GM21360 (cell line): ENCODE results near the gene OTOP2.
"Not testable (repeated sequence)": the region's sequence is repeated elsewhere in the genome, so short reads cannot be mapped to it uniquely, and the experiment has no call there.

Source experiments
- ATAC-seq: cut with Tn5 transposase; IDR thresholded peaks from one replicate; pipeline ENCODE4 v1.9.1; 2021; ENCODE audit warnings: mild to moderate bottlenecking, moderate library complexity; ENCODE audit not compliant: unreplicated experiment

The OTOP2 gene

DNA sequence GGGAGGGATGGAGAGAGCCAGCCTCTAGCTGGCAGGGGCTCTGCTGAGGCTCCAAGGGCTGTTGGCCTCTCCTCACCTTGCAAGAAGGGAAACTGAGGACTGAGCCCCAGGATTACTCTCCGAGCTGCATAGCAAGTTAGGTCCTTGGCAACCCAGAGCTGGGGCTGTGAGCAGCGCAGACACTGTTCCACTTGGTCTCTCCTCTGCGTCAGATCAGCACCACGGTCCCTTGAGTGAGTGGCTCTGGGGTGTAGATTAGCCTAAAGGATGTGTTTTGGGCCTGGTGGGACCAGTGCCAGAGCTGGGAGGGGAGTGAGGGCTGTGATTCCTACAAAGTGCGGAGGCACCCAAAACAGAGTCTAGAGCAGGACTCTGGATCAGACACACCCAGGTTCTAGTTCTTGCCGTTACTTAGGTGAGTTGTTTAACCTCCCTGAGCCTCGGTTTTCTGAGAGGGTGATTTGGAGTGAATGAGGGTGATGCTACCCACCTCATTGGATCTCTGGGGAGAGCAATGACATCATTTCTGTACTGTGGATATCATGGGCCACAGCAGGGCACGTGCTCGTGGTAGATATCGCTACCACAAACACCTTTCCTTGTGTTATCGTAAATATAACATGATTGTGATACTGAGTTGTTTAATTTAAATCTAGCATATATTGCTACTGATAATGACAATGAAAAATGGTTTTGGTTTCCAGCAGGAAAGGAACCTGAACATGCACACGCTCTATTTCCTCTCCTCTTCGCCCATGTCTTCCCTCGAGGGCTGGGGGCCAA lies 22.5 kb upstream of the OTOP2 start:
- ATAC-seq = no peak

DNA sequence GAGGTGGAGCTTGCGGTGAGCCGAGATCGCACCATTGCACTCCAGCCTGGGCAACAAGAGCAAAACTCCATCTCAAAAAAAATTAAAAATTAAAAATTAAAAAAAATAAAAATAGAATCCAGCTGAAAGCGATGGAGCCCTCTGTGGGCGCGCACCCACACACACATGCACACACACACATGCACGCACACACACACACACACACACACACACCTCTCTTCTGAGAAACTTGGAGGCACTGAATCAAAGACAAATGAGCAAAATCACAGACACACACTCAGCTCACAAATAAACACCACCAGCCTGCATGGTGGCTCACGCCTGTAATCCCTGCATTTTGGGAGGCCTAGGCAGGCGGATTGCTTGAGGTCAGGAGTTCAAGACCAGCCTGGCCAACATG lies 21.0 kb upstream of the OTOP2 start:
- no peak for ATAC-seq

DNA sequence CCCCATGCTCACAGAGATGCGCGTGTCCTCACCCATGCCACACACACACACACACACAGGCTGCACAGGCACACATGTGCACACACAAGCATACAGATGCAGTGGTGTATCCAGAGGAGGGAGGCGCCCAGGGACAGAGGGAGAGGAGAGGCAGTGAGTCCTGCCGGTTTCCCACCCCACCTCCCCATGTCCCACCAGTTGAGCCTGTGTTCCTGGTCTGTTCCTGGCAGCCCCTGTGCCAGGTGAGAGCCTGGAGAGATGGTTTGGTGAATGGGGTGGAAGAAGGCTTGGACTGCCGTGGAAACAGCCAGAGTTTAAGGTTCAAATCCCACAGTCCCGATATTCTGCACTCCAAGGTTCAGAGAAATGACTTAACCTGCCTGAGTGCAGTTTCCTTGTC lies 20.4 kb upstream of the OTOP2 start:
- ATAC-seq = no peak

DNA sequence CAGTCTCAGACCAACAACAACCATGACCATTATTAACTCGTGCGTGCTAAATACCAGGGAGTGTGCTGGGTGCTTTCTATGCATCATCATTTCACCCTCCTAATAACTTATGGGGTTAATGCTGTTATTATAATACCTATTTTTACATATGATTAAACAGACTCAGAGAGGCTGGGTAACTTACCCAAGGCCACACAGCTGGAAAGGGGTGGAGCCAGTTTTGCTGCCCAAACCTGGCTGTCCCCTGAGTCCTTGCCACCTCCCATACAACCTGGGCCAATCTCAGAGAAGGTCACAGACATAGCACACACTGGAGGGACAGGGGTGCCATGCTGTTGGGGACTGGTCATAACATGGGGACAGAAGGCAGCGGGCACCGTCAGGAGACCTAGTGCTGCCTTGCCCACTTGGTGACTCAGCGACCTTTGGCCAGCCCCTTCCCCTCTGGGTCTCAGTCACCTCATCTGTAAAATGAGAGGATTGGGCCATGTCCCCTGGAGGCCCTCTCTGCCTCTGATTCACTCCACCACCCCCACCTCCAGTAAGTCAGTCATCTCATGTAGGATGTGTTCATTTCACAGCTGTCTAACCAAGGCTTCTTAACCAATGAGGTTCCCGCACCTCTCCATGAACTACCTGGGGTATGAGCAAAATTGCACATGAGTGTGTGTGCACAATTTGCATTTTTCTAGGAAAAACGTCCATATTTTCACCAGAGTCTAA lies 19.2 kb upstream of the OTOP2 start:
- no peak for ATAC-seq

DNA sequence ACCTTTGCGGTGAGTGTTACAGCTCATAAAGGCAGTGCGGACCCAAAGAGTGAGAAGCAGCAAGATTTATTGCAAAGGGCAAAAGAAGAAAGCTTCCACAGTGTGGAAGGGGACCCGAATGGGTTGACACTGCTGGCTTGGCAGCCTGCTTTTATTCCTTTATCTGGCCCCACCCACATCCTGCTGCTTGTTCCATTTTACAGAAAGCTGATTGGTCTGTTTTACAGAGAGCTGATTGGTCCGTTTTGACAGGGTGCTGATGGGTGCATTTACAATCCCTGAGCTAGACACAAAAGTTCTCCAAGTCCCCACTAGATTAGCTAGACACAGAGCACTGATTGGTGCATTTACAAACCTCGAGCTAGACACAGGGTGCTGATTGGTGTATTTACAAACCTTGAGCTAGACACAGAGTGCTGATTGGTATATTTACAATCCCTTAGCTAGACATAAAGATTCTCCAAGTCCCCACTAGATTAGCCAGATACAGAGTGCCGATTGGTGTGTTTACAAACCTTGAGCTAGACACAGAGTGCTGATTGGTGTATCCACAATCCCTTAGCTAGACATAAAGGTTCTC lies 17.8 kb upstream of the OTOP2 start:
- ATAC-seq = not testable (repeated sequence)

DNA sequence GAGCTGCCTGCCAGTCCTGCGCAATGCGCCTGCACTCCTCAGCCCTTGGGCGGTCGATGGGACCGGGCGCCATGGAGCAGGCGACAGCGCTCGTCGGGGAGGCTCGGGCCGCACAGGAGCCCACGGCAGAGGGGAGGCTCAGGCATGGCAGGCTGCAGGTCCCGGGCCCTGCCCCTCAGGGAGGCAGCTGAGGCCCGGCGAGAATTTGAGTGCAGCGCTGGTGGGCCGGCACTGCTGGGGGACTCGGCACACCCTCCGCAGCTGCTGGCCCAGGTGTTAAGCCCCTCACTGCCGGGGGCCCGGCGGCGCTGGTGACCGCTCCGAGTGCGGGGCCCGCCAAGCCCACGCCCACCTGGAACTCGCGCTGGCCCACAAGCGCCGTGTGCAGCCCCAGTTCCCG lies 17.1 kb upstream of the OTOP2 start:
- ATAC-seq = no peak

DNA sequence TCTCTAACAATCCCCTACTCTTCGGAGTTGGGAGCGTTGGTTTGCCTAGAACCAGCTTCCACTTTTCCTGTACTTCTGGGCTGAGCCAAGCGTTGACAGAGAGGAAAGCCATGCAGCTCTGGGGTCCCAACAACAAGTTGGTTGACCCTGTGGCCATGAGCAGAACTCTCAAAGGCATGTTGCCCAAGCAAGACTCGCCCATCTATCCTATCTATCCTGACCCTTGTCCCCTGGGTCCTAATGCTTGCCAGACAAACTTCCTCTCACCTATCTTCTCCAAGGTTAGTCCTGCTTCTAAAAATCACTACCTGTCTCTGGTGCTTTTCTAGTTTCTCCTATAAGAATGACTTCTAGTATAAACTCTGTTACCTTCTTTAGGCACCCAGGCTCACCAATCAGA lies 15.0 kb upstream of the OTOP2 start:
- not testable (repeated sequence) for ATAC-seq

DNA sequence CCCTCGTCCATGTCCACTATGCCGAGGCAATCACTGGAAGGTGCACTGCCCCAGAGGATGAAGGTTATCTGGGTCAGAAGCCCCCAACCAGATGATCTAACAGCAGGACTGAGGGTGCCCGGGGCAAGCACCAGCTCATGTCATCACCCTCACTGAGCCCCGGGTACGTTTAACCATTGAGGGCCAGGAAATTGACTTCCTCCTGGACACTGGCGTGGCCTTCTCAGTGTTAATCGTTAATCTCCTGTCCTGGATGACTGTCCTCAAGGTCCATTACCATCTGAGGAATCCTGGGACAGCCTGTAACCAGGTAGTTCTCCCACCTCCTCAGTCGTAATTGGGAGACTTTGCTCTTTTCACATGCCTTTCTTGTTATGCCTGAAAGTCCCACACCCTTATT lies 12.7 kb upstream of the OTOP2 start:
- ATAC-seq = not testable (repeated sequence)

DNA sequence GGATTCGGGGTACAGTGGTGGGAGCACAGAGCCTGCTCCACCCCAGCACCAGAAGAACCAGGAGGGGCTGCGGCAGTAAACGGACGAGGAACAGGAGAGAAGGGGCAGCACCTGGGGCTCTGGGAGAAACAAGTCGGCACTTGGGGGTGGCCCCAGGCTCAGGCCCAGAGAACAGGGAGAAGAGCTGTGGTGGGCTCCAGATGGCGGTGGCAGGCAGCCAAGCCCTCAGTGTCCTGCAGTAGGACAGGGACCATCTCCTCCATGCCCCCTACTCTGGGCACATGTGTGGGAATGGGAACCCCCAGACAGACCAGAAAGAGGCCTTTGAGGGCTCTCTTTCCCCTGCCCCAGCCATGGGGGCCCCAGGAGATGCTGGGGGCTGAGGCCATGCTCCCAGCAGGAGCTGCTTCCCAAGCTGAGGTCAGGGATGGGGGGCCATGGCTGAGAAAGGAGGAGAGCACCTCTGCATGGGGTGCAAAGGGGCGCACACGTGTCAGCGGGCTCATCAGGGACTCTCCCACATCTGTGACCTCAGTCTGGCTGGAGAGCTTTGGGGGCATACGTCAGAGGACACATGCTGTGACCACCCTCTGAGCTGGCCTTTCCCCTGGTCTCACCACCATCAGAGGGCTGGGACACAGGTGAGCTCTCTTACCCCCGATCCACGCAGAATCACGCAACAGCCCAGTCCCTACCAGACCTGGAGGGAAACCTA lies 7.8 kb upstream of the OTOP2 start:
- no peak for ATAC-seq

DNA sequence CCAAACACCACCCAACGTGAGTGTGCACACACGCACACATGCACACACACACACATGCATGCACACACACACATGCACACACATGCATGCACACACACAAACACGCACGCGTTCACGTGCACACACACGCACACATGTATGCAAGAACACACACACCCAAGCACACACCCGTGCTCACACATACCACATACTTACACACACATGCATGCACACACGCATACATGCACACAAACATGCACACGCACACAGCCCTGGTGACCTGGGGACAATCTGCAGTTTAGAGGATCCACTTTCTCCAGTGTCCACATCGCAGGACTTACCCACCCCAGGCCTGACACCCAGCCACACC lies 7.2 kb upstream of the OTOP2 start:
- no peak for ATAC-seq

DNA sequence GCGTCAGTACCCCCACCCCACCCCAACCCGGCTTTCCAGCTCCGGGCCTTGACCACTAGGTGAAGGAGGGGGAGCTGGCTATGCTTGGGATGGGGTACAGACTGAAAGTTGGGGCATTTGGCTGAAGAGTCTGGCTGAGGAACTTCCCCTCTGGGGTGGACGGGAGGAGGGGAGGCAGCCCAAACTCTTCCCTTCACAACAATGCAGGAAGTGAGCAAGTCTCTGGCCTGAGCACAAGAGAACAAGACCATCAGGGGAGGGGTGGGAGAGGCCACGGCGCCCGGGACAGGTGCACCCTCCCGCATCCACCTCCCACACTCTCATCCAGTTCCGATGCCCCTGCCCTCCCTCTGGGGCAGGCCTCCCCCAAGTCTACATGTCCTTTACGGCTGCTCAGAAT lies 6.6 kb upstream of the OTOP2 start:
- no peak for ATAC-seq

DNA sequence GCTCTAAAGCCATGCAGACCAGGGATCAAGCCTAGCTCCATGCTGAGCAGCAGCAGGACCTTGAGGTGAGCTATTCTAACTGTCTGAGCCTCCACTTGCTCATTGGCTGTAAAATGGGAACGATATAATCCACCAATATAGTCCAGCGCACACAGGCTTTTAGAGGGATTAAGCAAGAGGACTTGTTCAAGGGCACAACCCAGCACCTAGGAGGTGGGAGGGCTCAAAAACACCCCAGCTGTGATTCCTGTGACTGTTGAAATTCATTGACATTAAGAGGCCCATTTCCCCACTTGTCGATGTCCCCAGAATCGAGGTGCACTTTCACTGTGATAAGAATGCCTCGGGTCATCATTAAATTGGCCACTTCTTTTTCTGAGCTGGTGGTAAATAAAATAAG lies 5.2 kb upstream of the OTOP2 start:
- ATAC-seq = no peak

DNA sequence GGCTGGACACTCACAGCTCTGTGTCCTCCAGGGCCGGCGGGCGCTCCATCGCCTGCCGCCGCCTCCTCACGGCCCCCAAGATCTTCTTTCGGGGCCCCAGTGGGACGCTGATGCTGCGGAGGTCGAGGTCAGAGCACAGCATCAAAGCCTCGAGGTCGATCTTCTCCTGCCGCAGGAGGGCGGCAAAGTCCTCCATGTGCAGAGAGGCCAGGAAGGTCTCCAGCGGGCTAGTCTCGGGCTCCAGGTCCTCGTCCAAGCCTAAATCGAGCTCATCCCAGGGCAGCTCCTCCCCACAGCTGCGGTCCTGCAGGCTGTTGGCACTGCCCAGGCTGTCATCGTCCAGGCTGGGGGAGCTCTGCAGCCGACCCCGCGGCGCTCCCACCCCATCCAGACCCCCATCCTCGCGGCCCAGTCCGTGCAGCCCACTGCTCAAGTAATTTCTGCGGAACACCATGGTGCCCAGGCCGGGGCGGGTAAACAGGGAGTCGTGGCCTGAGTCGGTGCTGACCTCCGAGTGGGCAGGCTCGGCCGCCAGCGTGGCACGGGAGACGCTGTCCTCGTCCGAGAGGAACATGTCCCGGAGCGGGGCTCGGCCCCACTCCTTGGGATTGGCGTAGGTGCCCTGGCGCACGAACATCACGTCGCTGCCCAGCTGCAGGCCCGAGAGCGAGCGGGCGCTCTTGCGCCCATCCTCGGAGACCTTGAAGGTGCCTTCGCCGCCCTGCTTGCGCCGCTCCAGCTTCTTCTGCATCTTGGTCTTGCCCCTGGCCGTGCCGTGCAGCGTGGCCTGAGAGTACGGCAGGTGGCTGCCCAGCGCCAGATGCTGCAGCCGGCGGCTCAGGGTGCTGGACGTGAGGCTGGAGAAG lies 4.4 kb upstream of the OTOP2 start:
- ATAC-seq = no peak

DNA sequence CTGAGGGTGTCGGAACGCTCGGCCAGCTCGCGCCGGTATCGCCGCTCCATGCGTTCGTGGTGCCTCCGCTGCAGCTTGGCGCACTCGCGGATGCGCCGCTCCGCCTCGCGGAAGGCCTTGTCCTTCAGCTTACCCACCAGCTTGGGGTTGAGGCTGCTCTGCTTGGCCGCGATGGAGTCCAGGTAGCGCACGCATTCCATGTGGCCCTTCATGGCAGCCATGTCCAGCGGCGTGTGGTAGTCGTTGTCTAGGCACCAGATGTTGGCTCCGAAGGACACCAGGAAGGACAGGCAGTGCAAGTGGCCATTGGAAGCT lies 3.8 kb upstream of the OTOP2 start:
- ATAC-seq = no peak

DNA sequence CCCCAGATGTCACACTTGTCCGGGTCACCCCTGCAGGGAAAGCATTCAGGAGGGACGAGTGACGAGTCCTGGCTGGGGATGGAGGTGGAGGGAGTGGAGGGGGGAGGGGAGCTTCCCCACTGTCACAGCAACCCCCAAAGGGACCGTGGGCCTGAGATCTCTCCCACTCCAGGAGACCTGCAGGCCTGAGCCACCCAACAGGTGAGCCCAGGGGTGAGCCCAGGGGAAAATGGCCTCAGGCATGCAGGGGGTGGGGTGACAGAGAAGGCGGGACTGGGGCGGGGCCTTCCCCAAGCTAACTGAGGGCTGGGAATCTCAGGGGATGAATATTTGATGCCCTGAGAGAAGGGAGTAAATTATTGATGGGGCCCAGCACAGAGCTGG lies 3.4 kb upstream of the OTOP2 start:
- no peak for ATAC-seq

DNA sequence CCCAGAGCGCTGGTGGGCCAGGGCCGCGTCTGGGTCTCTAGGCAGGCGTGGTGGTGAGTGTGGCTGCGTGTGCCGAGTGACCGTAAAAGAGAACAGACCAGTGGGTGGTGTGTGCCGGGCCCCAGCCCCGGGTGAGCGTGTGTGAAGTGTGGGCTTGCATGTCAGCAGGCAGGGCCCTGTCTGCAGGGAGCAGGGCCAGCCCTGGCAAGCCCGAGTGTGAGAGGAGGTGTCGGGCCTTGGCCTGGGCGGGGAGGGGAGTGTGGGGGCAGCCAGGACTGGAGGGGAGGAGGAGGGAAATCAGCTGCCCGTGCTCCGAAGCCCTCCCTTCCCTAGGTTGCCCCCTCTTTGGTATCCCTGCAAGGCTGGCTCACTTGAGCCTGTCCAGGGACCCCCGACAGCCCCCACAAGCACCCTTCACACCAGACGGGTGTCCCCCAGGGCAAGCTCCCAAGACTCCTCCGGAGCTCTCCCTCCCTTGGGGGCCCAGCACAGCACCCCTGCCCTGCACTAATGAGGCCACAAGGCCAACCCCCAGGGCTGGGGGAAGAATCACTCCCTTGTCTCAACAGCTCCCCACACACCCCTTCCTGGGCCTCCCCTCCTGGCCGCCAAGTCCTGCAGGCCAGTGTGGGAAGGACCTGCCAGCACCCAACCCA lies 2.9 kb upstream of the OTOP2 start:
- no peak for ATAC-seq

DNA sequence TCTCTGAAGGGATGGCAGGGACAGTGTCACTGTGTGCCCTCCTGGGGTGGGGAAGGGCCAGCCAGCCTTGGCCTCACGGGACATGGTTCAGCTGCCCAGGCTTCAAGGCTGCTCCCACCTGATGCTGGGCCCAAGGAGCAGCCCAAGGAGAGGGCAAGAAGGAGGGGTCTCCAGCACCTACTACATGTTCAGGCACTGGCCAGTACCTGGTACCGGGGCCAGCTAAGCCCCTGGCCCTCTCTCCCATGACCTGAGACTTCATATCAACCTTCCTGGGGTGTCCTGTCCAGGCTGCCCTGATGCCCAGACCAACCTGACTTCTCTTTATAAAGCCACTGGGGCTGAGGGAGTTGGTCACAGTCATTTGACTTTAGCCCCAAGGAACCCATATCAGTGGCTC lies 2.3 kb upstream of the OTOP2 start:
- ATAC-seq = no peak

DNA sequence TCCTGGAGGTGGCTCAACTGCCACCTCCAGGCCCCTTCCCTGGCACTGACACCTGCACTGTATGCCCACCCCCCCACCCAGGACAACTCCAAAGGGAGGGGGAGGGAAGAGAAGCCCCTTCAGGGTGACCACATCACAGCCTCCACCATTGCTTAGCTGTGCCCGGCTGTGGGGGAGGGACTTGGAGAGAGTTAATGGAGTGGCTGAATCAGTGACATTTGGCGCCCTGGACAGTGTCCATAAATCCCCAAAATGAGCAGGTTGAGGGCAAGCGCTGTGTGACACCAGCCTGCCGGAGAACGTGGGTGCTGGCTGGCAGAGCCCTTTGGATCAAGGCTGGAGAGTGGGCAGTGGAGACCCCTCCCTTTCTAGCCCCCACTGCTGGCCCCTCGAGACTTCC lies 1.9 kb upstream of the OTOP2 start:
- ATAC-seq = no peak

DNA sequence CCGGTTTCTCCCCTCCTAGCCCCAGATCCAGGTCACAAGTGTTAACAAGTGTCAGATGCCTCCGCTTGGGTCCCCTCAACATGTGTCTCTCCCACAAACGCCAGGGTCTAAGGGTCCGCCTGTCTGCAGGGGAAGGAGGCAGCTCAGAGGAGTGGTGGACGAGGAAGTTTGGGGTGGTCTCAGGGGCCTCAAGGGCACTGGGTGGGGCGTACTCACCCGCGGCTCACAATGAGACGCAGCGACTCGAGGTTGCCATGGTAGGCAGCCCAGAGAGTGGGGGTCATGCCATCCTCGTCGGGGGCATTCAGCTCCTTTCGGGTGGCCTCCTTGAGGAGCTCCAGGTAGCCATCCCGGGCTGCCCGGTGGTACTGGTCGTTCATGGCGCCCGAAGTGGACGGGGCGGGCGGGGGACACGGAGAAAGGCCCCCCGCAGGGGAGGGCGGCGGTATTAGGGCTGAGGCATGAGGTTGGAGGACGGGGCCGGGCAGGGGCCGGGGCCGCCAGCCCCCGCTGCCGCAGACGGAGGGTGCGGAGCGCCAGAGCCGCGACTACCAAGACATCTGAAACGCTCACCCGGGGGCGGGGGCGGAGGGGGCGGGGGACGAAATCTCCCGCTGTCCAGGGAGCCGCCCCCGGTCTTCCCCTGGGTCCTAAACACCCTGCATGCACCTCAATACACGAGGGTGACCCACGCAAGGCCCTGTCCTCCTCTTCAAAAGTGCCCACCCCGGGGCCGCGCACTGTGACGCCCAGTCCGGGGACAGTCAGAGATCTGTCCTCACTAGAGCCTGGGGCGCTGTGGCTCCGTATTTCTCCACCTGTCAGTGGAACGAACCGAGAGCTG lies 1.2 kb upstream of the OTOP2 start, which contains the start of gene USH1G:
TSS of gene USH1G (minus strand) at position 562 of the 844 bp plus-strand sequence. CDS start at position 380, 182 bp downstream.
- no peak for ATAC-seq
